Gastrocnemius medialis (tissue), 4 donors: ENCODE data around the gene MADCAM1. TPM values are rescaled to one million over a fixed set of nuclear protein-coding genes. Genes with fewer than 3 reads are reported as not detected.
A peak's percentile ranks its signal among the peaks of the same experiment; 100 is the strongest.

Experiments
- ATAC-seq, 2 donors: fragments of 150-250 bp; one replicate each; pipeline ENCODE4 v1.9.1; 2016
- DNase-seq, 2 donors: peaks; one replicate each; pipeline ENCODE4 v3.0.0-alpha.2; 2019
- H3K27ac ChIP-seq, 4 donors: fragments of 200-600 bp; sonication (generic); 1 replicate in 1 of 4; 2 replicates in 3 of 4; pipeline ENCODE4 v1.5.1; 2016 to 2018; ENCODE audit warnings: mild to moderate bottlenecking in 2 of 4, moderate library complexity in 1 of 4
- H3K27me3 ChIP-seq, 3 donors: fragments of 200-600 bp; sonication (generic) in 2 of 3; 1 replicate in 1 of 3; 2 replicates in 2 of 3; pipeline versions ENCODE4 v1.5.1 to v1.6.0; 2016 to 2019; ENCODE audit warnings: mild to moderate bottlenecking in 1 of 3, moderate library complexity in 1 of 3
- H3K36me3 ChIP-seq, 2 donors: fragments of 200-600 bp; sonication (generic) in 1 of 2; one replicate each; pipeline ENCODE4 v1.5.1; 2017 to 2018
- H3K4me1 ChIP-seq, 2 donors: fragments of 200-600 bp; sonication (generic) in 1 of 2; one replicate each; pipeline ENCODE4 v1.5.1; 2016 to 2017; ENCODE audit warnings: mild to moderate bottlenecking in 2 of 2
- H3K4me3 ChIP-seq, 4 donors: fragments of 200-600 bp; sonication (generic) in 3 of 4; 1 replicate in 1 of 4; 2 replicates in 3 of 4; pipeline ENCODE4 v1.5.1; 2016 to 2019; ENCODE audit warnings: mild to moderate bottlenecking in 2 of 4
- H3K9me3 ChIP-seq, 3 donors: fragments of 200-600 bp; sonication (generic) in 2 of 3; 1 replicate in 1 of 3; 2 replicates in 2 of 3; pipeline ENCODE4 v1.5.1; 2016 to 2019
- CTCF ChIP-seq, 5 experiments: fragments of 450-650 bp in 3 of 5; fragments of 200-600 bp in 2 of 5; sonication (generic) in 2 of 5; IDR thresholded peaks in 4 of 5; conservative IDR thresholded peaks in 1 of 5; 1 replicate in 4 of 5; 2 replicates in 1 of 5; pipeline ENCODE4 v1.5.1; 2016 to 2019; ENCODE audit warnings: antibody characterized with exemption in 5 of 5, mild to moderate bottlenecking in 3 of 5, moderate library complexity in 3 of 5
- POLR2A ChIP-seq, 2 donors: fragments of 450-650 bp; IDR thresholded peaks; one replicate each; pipeline ENCODE4 v1.6.1; 2017; ENCODE audit warnings: antibody characterized with exemption in 2 of 2, mild to moderate bottlenecking in 2 of 2, moderate library complexity in 2 of 2
- in situ Hi-C, 4 donors: fragments of 200-750 bp; cut with MboI; loops; one replicate each; pipeline versions ENCODE4 v1.15.0 to v1.8.0; 2017; ENCODE audit warnings: low sequenced_read_pairs in 4 of 4
- intact Hi-C: fragments of 100-400 bp; cut with DNase I; formaldehyde crosslinking; loops from one replicate; pipeline ENCODE4 v1.15.1; 2023; ENCODE audit warnings: low total_unique reads
- total RNA-seq, 4 donors: library from RNA; depleted of rRNA; stranded (reverse); fragments of >200 nt; gene quantifications; one replicate each; pipeline versions ENCODE4 v1.1.0 to v1.2.3, GENCODE V29; 2016

Gene MADCAM1
- total RNA-seq, 4 donors from 2014 or later: 0.18 TPM; not detected in 3

DNA sequence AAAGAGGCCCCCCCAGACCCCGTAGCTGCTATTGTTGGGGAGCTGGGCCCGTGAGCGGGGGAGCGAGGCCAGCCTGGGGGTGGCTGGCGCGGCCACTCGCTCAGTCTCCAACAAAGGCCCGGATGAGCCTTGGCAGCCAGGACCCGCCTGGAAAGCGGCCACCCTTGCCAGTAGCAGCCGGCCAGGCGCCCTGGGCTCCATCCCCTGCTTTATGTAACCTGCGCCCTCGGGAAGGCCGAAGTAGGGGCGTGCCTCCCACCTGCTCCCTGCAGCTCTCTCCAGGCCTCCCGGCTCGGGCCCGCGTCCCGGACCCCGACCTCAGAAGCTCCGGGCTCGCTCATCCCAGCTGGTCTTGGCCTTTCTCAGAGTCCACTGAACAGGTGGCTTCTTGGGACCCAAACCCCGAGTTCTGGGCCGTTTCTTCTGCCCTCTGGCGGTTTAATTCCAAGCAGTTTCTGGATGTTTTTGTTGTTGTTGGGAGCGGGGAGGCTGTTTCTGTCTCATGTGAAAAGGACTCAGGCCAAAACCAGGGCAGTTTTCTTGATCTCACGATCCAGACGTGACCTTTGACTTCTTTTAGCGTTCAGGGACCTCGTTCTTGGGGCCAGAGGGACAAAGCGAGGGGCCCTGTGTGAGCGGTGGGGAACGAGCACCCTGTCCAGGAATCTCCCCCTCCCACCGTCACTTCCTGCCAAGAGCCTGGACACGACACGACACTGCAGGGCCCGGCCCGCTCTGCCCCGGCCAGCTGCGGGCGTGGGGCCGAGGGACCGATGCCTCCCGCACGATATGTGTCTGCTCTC, 36.5 kb downstream of the MADCAM1 start:
- DNase-seq: peak; percentile 58 to 85
- H3K4me1 ChIP-seq: peaks cover 31 to 32% of the 10 kb centered on the region in 2 donors
- H3K27me3 ChIP-seq: no peaks in the 10 kb centered on the region
- ATAC-seq: peak; percentile 51 to 64
- intact Hi-C loops (no loop called here), in situ Hi-C loops (no loop called here)
- TF ChIP-seq POLR2A (IDR thresholded peaks at IDR 0.05): peak; percentile 7 to 30
- peak in 4 of 5 experiments; percentile 13 to 49 (median 24) for TF ChIP-seq CTCF (IDR thresholded peaks at IDR 0.05 in 4 of 5, conservative IDR thresholded peaks at IDR 0.05 in 1 of 5)
- peaks cover 0 to 19% of the 10 kb centered on the region in 2 donors for H3K36me3 ChIP-seq
- H3K4me3 ChIP-seq: peak overlapping the region; percentile 92 to 100 (median 96)
- no peaks in the 10 kb centered on the region for H3K9me3 ChIP-seq
- peak overlapping the region; percentile 90 to 99 (median 97) for H3K27ac ChIP-seq

DNA sequence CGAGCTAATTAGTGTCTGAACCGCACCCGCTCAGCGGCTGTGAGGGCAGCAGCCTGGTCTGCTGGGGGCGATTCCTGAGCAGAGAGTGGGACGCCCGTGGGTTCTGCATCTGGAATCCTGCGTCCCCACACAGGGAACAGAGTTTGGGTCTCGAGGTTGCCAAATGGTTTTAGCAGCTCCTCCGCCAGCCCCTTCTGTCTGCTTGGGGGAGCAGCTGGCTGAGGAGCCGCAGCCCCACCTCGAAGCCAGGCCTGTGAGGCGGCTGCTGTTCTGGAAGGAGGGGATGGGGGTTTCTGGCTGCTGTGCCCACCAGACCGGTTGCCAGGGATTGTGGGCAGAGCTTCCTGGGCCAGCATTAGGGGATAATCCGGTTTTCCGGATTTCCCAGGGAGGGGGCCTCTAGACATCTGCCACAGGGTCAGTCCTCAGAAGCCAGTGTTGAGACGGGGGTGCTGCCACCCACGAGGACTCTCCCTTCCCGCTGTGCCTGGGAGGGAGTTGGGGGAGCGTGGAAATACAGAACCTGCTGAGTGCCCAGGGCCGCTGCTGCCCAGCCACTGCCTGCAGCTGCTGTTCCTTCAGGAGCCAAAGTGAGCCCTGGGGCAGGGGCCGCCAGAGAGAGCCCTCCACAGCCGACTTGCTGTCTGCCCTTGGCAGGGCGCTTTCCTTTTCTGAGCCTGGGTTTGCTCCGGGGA, 37.2 kb downstream of the MADCAM1 start:
- TF ChIP-seq CTCF (IDR thresholded peaks at IDR 0.05 in 4 of 5, conservative IDR thresholded peaks at IDR 0.05 in 1 of 5) (no peak), POLR2A (IDR thresholded peaks at IDR 0.05) (no peak)
- peak overlapping the region; percentile 92 to 100 (median 96) for H3K4me3 ChIP-seq
- intact Hi-C loops (no loop called here), in situ Hi-C loops (no loop called here)
- peak overlapping the region; percentile 90 to 99 (median 97) for H3K27ac ChIP-seq
- no peaks in the 10 kb centered on the region for H3K27me3 ChIP-seq
- H3K36me3 ChIP-seq: peaks cover 0 to 21% of the 10 kb centered on the region in 2 donors
- H3K4me1 ChIP-seq: peaks cover 31 to 32% of the 10 kb centered on the region in 2 donors
- no peak for ATAC-seq
- H3K9me3 ChIP-seq: no peaks in the 10 kb centered on the region
- DNase-seq: no peak

GRCh38 chr19:534088-534487, 37.8 kb downstream of the MADCAM1 start:
- ATAC-seq (no peak), DNase-seq (no peak)
- Histone ChIP-seq H3K27ac (peak overlapping the region; percentile 90 to 99 (median 97)), H3K36me3 (peaks cover 0 to 27% of the 10 kb centered on the region in 2 donors), H3K4me3 (peak overlapping the region in 2 of 4 donors; percentile 92 to 94), H3K4me1 (peaks cover 31 to 32% of the 10 kb centered on the region in 2 donors), H3K27me3 (no peaks in the 10 kb centered on the region), H3K9me3 (no peaks in the 10 kb centered on the region)
- no peak for TF ChIP-seq CTCF (IDR thresholded peaks at IDR 0.05 in 4 of 5, conservative IDR thresholded peaks at IDR 0.05 in 1 of 5)
- TF ChIP-seq POLR2A (IDR thresholded peaks at IDR 0.05): no peak
- intact Hi-C loops: no loop called here
- in situ Hi-C loops: no loop called here

DNA sequence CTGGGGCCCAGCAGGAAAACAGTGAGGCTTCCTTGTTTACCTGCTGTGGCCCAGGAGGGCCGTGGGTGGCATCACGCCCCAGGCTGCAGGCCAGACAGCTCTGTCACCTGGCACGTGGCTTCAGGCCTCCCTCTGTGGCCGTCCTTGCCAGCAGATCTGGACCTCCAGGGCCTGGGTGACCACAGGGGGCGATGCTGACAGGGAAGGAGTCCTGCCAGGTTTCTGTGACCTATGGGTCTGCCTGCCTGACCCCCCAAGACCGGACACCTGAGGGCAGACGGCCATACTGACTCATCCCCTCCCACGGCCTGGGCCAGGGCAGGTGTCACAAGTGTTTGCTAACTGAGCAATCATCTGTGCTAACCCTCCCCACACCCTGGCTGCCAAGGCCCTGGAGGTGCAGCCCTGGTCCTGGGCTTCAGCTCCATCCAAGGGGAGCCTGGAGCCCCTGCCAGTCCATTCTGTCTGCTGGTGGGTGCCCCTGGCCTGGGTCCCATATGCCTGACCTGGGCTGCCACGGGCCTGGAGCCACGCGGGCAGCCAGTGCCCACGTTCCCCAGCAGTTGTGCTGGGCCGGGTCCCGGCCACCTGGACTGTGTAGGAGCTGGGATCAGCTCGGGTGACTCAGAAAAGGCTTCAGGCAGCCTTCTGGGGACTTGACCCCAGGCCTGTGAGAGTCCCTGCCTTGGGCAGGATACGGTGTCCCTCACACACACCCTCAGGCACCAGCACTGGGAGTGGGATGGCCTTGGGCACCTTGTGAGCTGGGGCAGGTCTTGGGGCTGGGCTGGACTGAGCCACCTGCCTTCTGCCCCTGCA, 38.9 kb downstream of the MADCAM1 start:
- TF ChIP-seq CTCF (IDR thresholded peaks at IDR 0.05 in 4 of 5, conservative IDR thresholded peaks at IDR 0.05 in 1 of 5) (no peak), POLR2A (IDR thresholded peaks at IDR 0.05) (no peak)
- Histone ChIP-seq H3K27ac (peak overlapping the region; percentile 71 to 98 (median 93)), H3K27me3 (no peaks in the 10 kb centered on the region), H3K4me3 (no peak overlapping the region), H3K4me1 (peaks cover 31 to 32% of the 10 kb centered on the region in 2 donors), H3K36me3 (peaks cover 0 to 32% of the 10 kb centered on the region in 2 donors), H3K9me3 (no peaks in the 10 kb centered on the region)
- intact Hi-C loops (no loop called here), in situ Hi-C loops (no loop called here)
- ATAC-seq: peak in 1 of 2 donors; percentile 23
- DNase-seq: peak; percentile 33 to 80
